Measurements from ENCODE around the gene RGPD4.
"Not testable (repeated sequence)": the region's sequence is repeated elsewhere in the genome, so short reads cannot be mapped to it uniquely, and the experiment has no call there.

Gene RGPD4

DNA sequence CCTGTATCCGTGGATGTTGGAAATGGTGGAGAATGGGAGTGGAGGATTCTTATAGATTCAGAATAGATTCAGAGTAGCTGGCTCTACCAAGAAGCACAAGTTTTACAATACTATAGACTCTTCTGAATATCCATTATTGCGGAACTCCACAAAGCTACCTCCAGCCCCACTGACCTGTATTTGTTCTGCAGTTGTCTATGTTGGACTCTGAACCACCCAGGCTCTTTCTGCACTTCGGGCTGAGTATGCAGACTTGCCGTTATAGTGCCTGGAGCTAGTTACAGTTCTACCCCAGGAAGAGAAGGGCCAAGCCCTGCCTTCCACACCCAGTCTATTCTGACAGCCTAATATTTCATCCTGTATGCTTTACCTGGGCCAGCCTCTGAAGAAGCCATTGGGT, 4.4 kb upstream of the RGPD4 start:
- CTCF ChIA-PET: no interaction called here
- H3K9me3 ChIP-seq (ENCODE audit: control extremely low read depth in 1 of 5, control insufficient read depth in 4 of 5, insufficient read depth in 2 of 5, low read depth in 1 of 5, low read length in 4 of 5): peaks cover 0 to 1% (median 0%) of the 10 kb centered on the region in 5 experiments
- no peaks in the 10 kb centered on the region for H3K27me3 ChIP-seq (replicated peaks in 2 of 5; ENCODE audit: control insufficient read depth in 4 of 5, insufficient read depth in 5 of 5, low read length in 4 of 5)
- no peak for DNase-seq
- no peaks in the 10 kb centered on the region for H3K4me1 ChIP-seq (ENCODE audit: control extremely low read depth in 1 of 4, control insufficient read depth in 4 of 4, insufficient read depth in 4 of 4, low read length in 3 of 4)
- POLR2A ChIA-PET: no interaction called here
- H3K36me3 ChIP-seq (ENCODE audit: control insufficient read depth in 4 of 4, insufficient read depth in 4 of 4, low read length in 3 of 4): no peaks in the 10 kb centered on the region
- H3K4me3 ChIP-seq (ENCODE audit: control insufficient read depth in 1 of 7, extremely low read depth in 1 of 7, insufficient read depth in 4 of 7, low read depth in 2 of 7, low read length in 6 of 7): no peak overlapping the region
- no peak overlapping the region for H3K27ac ChIP-seq (ENCODE audit: insufficient read depth in 1 of 2, low read depth in 1 of 2, low read length in 2 of 2, poor library complexity in 1 of 2, severe bottlenecking in 2 of 2)
- 94% methylated on average over 3 of the region's 4 CpGs for WGBS (ENCODE audit: insufficient coverage)

DNA sequence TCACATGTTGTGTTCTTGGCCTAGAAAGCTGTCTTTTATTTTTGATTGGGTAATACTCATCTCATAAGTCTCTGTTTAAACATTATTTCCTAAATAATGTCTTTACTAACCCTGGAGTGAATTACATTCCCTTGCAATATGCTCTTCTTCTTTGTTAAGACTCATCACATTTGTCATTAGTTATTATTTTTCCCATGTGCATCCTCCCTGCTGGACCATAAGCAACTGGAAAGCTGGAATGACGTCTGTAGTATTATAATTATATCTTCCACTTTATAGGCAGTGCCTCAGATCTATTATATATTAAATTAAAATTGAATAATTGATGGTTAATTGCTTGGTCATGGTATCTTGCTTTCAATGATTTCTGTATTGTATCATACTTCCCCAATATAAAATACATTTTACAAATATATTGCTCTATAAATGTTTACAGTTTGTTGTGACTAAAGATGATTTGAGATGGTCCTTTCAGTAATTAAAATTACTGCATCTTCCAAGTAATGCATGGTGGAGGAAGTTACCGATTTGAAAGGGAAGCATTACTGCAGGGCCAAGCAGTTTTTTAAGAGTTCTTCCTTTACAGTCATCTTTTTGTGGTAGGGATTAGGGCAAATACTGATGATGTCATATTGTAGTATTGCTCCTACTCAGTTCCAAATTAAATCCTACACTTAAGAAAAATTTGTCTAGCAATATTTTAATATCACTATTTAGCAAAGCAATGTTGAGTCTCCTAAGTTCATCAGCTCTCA, 2.1 kb upstream of the RGPD4 start:
- no peak overlapping the region for H3K27ac ChIP-seq (ENCODE audit: insufficient read depth in 1 of 2, low read depth in 1 of 2, low read length in 2 of 2, poor library complexity in 1 of 2, severe bottlenecking in 2 of 2)
- DNase-seq: no peak
- no peaks in the 10 kb centered on the region for H3K27me3 ChIP-seq (replicated peaks in 2 of 5; ENCODE audit: control insufficient read depth in 4 of 5, insufficient read depth in 5 of 5, low read length in 4 of 5)
- H3K36me3 ChIP-seq (ENCODE audit: control insufficient read depth in 4 of 4, insufficient read depth in 4 of 4, low read length in 3 of 4): no peaks in the 10 kb centered on the region
- ChIA-PET CTCF (no interaction called here), POLR2A (no interaction called here)
- no CpG with 5 or more reads among the region's 2 CpGs for WGBS (ENCODE audit: insufficient coverage)
- no peak overlapping the region for H3K4me3 ChIP-seq (ENCODE audit: control insufficient read depth in 1 of 7, extremely low read depth in 1 of 7, insufficient read depth in 4 of 7, low read depth in 2 of 7, low read length in 6 of 7)
- peaks cover 0 to 1% (median 0%) of the 10 kb centered on the region in 5 experiments for H3K9me3 ChIP-seq (ENCODE audit: control extremely low read depth in 1 of 5, control insufficient read depth in 4 of 5, insufficient read depth in 2 of 5, low read depth in 1 of 5, low read length in 4 of 5)
- no peaks in the 10 kb centered on the region for H3K4me1 ChIP-seq (ENCODE audit: control extremely low read depth in 1 of 4, control insufficient read depth in 4 of 4, insufficient read depth in 4 of 4, low read length in 3 of 4)

GRCh38 chr2:107825206-107825563, 1.5 kb upstream of the RGPD4 start:
- no CpG with 5 or more reads among the region's 2 CpGs for WGBS (ENCODE audit: insufficient coverage)
- peaks cover 0 to 1% (median 0%) of the 10 kb centered on the region in 5 experiments for H3K9me3 ChIP-seq (ENCODE audit: control extremely low read depth in 1 of 5, control insufficient read depth in 4 of 5, insufficient read depth in 2 of 5, low read depth in 1 of 5, low read length in 4 of 5)
- POLR2A ChIA-PET: no interaction called here
- H3K4me1 ChIP-seq (ENCODE audit: control extremely low read depth in 1 of 4, control insufficient read depth in 4 of 4, insufficient read depth in 4 of 4, low read length in 3 of 4): no peaks in the 10 kb centered on the region
- no peaks in the 10 kb centered on the region for H3K27me3 ChIP-seq (replicated peaks in 2 of 5; ENCODE audit: control insufficient read depth in 4 of 5, insufficient read depth in 5 of 5, low read length in 4 of 5)
- CTCF ChIA-PET: no interaction called here
- H3K4me3 ChIP-seq (ENCODE audit: control insufficient read depth in 1 of 7, extremely low read depth in 1 of 7, insufficient read depth in 4 of 7, low read depth in 2 of 7, low read length in 6 of 7): no peak overlapping the region
- H3K36me3 ChIP-seq (ENCODE audit: control insufficient read depth in 4 of 4, insufficient read depth in 4 of 4, low read length in 3 of 4): no peaks in the 10 kb centered on the region
- H3K27ac ChIP-seq (ENCODE audit: insufficient read depth in 1 of 2, low read depth in 1 of 2, low read length in 2 of 2, poor library complexity in 1 of 2, severe bottlenecking in 2 of 2): no peak overlapping the region
- DNase-seq: no peak

DNA sequence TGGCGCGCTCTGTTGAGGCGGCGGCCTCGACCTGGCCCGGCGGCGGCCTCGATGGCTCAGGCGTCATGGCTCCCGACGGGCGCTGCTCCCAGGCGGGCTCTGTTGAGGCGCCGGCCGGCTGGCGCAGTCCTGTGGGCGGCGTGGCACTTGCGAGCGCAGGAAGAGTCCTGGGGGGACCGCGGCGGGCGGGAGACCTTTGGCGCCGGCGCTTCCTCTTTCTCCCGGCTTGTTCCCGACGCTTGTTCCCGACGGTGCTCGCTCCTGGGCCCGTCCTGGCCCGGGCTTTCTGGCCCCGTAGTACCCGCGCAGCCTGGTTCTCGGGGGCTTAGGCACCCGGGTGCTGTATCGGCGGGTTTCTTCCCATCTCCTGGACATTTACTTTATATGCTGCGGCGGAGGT, 2.8 kb downstream of the RGPD4 start:
- H3K4me3 ChIP-seq (ENCODE audit: control insufficient read depth in 1 of 7, extremely low read depth in 1 of 7, insufficient read depth in 4 of 7, low read depth in 2 of 7, low read length in 6 of 7); CTCF ChIA-PET; H3K4me1 ChIP-seq (ENCODE audit: control extremely low read depth in 1 of 4, control insufficient read depth in 4 of 4, insufficient read depth in 4 of 4, low read length in 3 of 4); H3K27ac ChIP-seq (ENCODE audit: insufficient read depth in 1 of 2, low read depth in 1 of 2, low read length in 2 of 2, poor library complexity in 1 of 2, severe bottlenecking in 2 of 2); POLR2A ChIA-PET; H3K27me3 ChIP-seq (replicated peaks in 2 of 5; ENCODE audit: control insufficient read depth in 4 of 5, insufficient read depth in 5 of 5, low read length in 4 of 5); DNase-seq; H3K36me3 ChIP-seq (ENCODE audit: control insufficient read depth in 4 of 4, insufficient read depth in 4 of 4, low read length in 3 of 4); H3K9me3 ChIP-seq (ENCODE audit: control extremely low read depth in 1 of 5, control insufficient read depth in 4 of 5, insufficient read depth in 2 of 5, low read depth in 1 of 5, low read length in 4 of 5): not testable (repeated sequence)
- WGBS (ENCODE audit: insufficient coverage): 98% methylated on average over 16 of the region's 46 CpGs

GRCh38 chr2:107833152-107833551, 6.5 kb downstream of the RGPD4 start:
- no CpG with 5 or more reads among the region's 2 CpGs for WGBS (ENCODE audit: insufficient coverage)
- H3K27ac ChIP-seq (ENCODE audit: insufficient read depth in 1 of 2, low read depth in 1 of 2, low read length in 2 of 2, poor library complexity in 1 of 2, severe bottlenecking in 2 of 2); POLR2A ChIA-PET; H3K27me3 ChIP-seq (replicated peaks in 2 of 5; ENCODE audit: control insufficient read depth in 4 of 5, insufficient read depth in 5 of 5, low read length in 4 of 5); H3K9me3 ChIP-seq (ENCODE audit: control extremely low read depth in 1 of 5, control insufficient read depth in 4 of 5, insufficient read depth in 2 of 5, low read depth in 1 of 5, low read length in 4 of 5); H3K4me1 ChIP-seq (ENCODE audit: control extremely low read depth in 1 of 4, control insufficient read depth in 4 of 4, insufficient read depth in 4 of 4, low read length in 3 of 4); H3K36me3 ChIP-seq (ENCODE audit: control insufficient read depth in 4 of 4, insufficient read depth in 4 of 4, low read length in 3 of 4); H3K4me3 ChIP-seq (ENCODE audit: control insufficient read depth in 1 of 7, extremely low read depth in 1 of 7, insufficient read depth in 4 of 7, low read depth in 2 of 7, low read length in 6 of 7): not testable (repeated sequence)
- CTCF ChIA-PET: interaction anchor here (1.2 kb wide), 1 partner anchor 1195 kb away, joined by 4 read pairs; no protein-coding TSS in a partner anchor
- DNase-seq: peak in 2 of 3 donors; percentile 3 to 10

DNA sequence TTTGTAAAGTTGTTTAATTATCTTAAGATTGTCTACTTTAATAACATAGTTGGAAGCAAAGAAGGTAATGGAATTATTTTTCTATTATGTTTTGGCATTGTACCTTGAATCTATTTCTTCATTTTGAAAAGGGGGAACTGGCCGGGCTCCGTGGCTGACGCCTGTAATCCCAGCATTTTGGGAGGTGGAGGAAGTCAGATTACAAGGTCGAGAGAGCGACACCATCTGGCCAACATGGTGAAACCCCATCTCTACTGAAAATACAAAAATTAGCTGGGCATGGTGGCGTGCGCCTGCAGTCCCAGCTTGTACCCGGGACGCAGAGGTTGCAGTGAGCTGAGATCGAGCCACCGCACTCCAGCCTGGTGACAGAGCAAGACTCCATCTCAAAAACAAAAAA, 6.9 kb downstream of the RGPD4 start:
- H3K27ac ChIP-seq (ENCODE audit: insufficient read depth in 1 of 2, low read depth in 1 of 2, low read length in 2 of 2, poor library complexity in 1 of 2, severe bottlenecking in 2 of 2); POLR2A ChIA-PET; H3K9me3 ChIP-seq (ENCODE audit: control extremely low read depth in 1 of 5, control insufficient read depth in 4 of 5, insufficient read depth in 2 of 5, low read depth in 1 of 5, low read length in 4 of 5); H3K27me3 ChIP-seq (replicated peaks in 2 of 5; ENCODE audit: control insufficient read depth in 4 of 5, insufficient read depth in 5 of 5, low read length in 4 of 5); H3K4me1 ChIP-seq (ENCODE audit: control extremely low read depth in 1 of 4, control insufficient read depth in 4 of 4, insufficient read depth in 4 of 4, low read length in 3 of 4); H3K36me3 ChIP-seq (ENCODE audit: control insufficient read depth in 4 of 4, insufficient read depth in 4 of 4, low read length in 3 of 4): not testable (repeated sequence)
- peak; percentile 24 to 44 (median 43) for DNase-seq
- CTCF ChIA-PET: interaction anchor here (1.2 kb wide), 1 partner anchor 1195 kb away, joined by 4 read pairs; no protein-coding TSS in a partner anchor
- no CpG with 5 or more reads among the region's 11 CpGs for WGBS (ENCODE audit: insufficient coverage)
- peak overlapping the region in 1 of 7 experiments; percentile 33 for H3K4me3 ChIP-seq (ENCODE audit: control insufficient read depth in 1 of 7, extremely low read depth in 1 of 7, insufficient read depth in 4 of 7, low read depth in 2 of 7, low read length in 6 of 7)

- H3K9me3 ChIP-seq (ENCODE audit: control extremely low read depth in 1 of 5, control insufficient read depth in 4 of 5, insufficient read depth in 2 of 5, low read depth in 1 of 5, low read length in 4 of 5); H3K27me3 ChIP-seq (replicated peaks in 2 of 5; ENCODE audit: control insufficient read depth in 4 of 5, insufficient read depth in 5 of 5, low read length in 4 of 5); H3K36me3 ChIP-seq (ENCODE audit: control insufficient read depth in 4 of 4, insufficient read depth in 4 of 4, low read length in 3 of 4); H3K4me1 ChIP-seq (ENCODE audit: control extremely low read depth in 1 of 4, control insufficient read depth in 4 of 4, insufficient read depth in 4 of 4, low read length in 3 of 4); DNase-seq; H3K27ac ChIP-seq (ENCODE audit: insufficient read depth in 1 of 2, low read depth in 1 of 2, low read length in 2 of 2, poor library complexity in 1 of 2, severe bottlenecking in 2 of 2); H3K4me3 ChIP-seq (ENCODE audit: control insufficient read depth in 1 of 7, extremely low read depth in 1 of 7, insufficient read depth in 4 of 7, low read depth in 2 of 7, low read length in 6 of 7); CTCF ChIA-PET; POLR2A ChIA-PET: not testable (repeated sequence)
- WGBS (ENCODE audit: insufficient coverage): no CpG with 5 or more reads among the region's 2 CpGs
These were observed 89.4 kb downstream of the RGPD4 start for GRCh38 chr2:107916121-107916520.
